ENCODE data around the gene ASB1.

GRCh38 chr2:238387332-238387731, 39.4 kb upstream of the ASB1 start:
- TF ChIP-seq EZH2phosphoT487 (IDR thresholded peaks at IDR 0.05; ENCODE audit: low read length) (no peak), EZH2 (optimal IDR thresholded peaks at IDR 0.05; ENCODE audit: low read depth, low read length) (no peak), CTCF (IDR thresholded peaks at IDR 0.05; ENCODE audit: low read length) (no peak)

Data from MM.1S (cell line).